NCI-H1092 (cell line): ENCODE measurements around the gene ARMH3.
"Not testable (repeated sequence)": the region's sequence is repeated elsewhere in the genome, so short reads cannot be mapped to it uniquely, and the experiment has no call there.

ENCODE experiments used
- DNase-seq: peaks from one replicate; lab custom pipeline; 2025; lab: John Stamatoyannopoulos, UW

Gene ARMH3

DNA sequence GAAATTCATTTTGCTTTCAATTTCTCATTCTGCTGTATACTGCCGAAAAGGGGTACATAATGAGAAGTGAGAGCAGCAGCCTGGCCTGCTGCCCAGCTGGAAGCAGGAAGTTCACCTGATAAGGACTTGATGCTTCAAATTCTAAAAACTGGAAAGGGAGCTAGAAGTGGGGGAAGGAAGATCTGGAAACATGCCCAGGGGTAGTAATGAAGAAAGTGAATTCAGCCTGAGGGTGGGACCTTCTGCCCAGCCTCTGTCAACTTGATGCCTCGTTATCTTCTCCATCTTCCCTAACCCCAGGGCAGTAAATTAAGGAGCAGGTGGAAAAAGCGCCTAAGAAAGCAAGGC, 69.4 kb downstream of the ARMH3 start:
- no peak for DNase-seq

DNA sequence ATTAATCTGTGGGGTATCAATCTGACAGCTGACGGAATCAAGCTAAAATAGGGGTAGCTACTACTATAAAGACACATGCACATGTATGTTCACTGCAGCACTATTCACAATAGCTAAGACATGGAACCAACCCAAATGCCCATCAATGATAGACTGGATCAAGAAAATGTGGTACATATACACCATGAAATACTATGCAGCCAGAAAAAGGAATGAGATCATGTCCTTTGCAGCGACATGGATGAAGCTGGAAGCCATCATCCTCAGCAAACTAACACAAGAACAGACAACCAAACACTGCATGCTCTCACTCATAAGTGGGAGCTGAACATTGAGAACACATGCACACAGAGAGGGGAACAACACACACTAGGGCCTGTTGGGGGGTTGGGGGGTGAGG, 75.3 kb downstream of the ARMH3 start:
- not testable (repeated sequence) for DNase-seq

DNA sequence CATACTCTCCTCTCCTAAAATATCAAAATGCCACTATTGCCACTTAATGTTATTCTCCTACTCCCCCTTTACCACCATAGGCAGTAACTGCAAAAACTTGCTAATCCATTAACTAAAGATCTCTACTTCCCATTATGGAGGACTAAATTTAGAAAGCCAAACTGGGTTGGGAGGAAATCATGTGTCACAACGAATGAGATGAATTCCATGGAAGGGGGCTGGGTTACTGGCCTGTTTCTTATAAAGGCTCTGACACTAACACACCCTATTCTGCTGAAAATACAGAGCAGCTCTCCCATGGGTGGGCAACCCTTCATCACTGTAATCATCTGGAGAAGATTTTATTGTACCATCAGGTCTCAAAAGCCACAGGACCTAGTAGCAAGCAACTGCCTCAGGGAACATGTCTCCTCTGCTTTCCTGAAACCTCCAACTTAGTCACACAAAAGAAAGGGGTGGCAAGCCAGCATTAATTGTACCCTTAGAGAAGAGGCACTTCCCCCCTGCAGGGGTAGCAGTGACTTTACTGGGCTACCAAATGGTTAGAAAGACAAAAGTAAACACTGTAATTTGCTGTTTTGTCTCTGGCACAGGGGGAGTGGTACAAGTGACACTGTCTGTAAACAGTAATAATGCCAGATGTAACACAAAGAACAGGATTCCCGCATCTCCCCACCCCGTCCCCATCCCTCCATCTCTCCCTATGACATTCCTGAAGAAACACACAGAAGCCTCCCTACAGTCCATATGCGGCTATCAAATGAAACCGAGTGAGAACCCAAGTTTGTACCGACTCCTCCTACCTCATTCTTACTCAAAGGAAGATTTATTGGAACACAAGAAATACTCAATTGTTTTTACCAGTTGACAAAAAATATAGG, 81.6 kb downstream of the ARMH3 start:
- no peak for DNase-seq

DNA sequence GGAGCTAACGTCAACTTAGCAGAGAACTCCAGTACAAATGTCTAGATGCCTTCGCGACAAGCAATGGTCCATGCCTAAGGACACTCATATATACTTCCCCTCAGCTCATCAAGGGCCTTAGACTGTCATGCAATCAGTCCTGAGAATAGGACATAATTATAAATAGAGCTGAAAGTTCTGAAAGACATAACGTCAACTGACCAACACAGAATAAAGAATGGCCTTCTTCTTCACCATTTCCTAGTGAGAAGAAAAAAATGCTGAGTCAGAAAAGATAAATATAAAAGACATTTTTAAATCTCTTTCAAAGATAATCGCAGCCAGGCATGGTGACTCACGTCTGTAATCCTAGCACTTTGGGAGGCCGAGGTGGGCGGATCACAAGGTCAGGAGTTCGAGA, 83.2 kb downstream of the ARMH3 start:
- DNase-seq, result no peak

DNA sequence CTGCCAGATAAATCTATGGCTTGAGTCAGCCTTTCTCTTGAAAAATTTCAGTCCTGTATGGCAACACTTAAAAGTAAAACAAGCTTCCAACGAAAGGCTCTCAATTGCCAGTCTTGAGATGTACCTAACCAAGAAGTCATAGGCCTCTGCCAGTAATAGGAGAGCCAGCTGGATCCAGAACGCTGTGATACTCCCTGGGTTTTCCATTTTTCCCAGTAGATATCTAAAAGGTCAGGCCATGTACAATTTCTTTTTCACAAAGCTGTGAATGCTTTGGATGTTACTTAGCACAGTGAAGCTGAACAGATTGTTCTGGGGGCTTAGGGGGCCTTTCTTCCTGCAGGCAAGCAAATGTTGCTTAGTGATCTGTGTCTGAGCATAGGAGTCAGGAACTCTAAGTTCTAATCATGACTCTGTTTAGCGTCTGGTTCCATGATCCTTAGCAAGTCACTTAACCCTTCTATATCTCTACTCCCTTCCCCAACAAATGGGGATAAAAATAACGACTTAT, 86.5 kb downstream of the ARMH3 start:
- DNase-seq, result no peak

DNA sequence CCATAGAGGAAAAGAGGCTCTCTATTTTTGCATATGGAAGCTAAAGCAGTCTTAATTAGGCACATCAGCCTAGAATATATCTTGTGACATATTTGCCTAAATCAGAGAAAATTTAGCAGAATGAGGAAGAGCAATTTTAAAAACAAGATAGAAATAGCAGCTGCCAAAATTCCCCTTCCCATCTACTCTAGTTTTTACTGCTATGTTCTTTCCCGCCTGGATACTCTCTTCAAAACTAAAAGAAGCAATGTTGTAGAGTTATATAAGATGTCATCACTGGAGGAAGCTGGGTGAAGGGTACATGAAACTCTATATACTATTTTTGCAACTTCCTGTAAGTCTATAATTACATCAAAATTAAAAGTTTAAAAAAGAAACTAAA, 87.0 kb downstream of the ARMH3 start:
- DNase-seq, result no peak

DNA sequence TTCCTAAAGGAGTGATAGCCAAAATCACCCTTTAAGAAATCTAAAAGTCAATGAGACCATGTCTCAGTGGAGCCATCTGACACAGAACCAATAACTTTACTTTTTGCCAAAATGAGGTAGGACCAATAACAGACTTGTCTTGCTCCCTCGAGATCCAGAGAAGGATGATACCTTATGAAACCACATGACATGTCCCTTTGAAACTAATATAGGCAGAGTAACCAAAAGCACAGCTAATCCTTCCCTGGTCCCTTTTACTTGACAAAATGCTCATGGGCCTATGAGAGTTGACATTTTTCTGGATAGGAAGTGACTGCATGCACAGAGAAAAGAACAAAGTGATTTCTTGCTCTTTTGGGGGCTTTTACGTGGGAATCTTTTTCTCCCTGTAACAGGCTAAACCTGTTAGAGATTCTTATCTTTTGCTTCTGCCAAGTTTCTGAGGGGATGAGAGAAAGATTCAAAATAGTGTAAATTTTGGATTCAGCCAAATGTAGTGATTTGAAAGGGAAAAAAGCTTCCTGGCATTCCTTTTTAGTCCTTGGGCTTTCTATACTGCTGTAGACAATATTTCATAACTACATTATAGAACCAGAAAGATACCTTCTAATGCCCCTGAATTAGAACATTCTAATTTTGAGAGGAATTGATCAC, 87.6 kb downstream of the ARMH3 start:
- no peak for DNase-seq

DNA sequence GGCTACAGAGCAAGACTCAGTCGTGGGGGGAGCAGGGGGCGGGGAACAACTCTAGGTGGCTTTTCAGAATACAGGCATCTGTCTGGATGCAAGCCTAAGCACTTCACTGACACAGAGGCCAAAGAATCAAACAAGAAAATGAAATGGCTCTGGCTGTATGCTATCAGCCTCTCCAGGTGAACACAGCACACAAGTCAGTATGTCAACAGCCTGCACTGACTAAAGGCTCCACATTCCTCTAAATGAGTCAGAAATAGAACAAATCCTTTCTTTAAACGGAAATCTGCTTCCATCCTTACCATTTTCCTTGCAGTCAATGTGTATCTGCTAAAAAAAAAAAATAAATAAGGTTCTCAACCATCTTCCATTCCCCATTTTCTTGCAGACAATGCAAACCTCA, 88.3 kb downstream of the ARMH3 start:
- no peak for DNase-seq

DNA sequence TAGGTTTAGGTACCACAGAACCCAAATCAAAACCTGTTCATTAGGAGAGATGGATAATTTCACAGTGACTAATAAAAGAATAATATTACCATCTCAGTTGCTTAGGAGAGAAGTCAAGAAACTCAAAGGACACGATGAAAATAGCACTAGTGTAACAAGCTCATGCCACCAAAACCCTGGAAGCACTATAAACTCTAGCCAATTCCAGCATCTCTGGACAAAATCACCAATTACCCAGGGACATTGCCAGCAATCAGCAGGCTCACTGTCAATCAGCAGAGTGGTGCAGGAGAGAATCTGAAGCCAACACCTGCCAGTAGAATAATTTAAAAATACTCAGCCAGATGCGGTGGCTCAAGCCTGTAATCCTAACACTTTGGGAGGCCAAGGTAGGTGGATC, 88.9 kb downstream of the ARMH3 start:
- no peak for DNase-seq

DNA sequence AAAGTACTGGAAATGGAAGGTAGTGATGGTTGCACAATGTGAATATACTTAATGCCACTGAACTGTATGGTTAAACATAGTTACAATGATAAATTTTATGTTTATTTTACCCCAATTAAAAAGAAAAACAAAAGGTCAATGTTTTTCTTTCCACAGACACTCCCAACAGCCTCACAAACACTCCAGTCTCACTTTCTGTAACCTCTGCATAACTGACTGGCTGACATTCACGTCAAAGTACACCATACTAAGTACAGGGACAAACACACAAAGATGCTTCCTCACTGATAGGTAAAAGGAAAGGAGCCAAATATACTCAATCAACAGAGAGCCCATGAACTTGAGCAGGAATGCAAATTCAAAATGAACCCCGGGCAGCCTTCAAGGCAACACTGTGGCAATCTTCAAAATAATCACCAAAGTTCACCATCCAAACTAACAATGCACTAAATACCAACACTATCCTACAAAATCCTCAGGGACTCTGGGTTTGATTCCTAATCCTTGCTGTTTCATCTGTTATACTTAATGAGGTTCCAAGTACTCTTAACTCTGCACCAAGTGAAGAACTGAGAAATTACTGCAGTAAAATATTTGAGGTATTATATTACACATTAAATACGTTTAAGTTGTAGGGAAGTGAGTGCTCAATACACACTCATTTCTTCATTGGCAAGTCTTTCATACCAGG, 90.8 kb downstream of the ARMH3 start:
- DNase-seq, result no peak

DNA sequence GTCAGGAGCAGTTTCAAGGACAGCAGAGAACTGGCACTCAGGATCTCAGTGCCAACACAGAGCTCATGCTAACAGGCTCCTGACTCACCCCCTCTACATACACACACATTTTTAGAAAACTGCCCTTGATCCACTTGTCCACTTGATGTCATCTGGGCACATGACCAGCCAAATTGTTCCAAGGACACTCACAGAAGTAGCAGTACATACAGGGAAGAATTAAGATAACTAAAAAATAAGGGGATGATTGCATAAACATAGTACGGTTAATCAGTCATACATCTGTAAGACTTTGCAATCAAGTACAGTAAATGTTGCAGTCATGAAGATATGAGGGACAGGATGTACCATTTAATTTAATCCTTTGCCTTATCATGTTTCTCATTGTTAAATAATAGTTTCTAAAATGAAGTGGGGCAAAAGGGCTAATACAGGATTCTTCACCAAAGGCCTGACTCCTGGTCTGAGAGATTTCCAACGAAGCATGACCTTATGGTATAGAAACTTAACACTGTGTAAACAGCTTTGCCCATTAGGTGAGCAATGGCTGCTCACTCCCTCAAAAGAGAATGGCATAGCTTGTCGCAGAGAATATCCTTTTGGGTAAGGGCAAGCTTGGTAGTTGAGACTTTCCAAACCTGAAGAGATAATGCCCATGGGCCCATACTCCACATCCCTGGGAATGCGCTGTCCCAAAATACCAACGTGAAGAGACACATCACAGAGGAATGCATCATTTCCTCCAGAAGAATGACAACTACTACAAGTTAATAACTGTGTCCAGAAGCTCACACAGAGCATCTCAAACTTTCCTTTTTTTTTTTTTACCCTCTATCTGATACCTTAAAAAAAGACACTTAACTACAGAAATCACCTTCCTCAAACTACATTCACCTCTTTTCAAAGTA, 94.1 kb downstream of the ARMH3 start:
- no peak for DNase-seq

DNA sequence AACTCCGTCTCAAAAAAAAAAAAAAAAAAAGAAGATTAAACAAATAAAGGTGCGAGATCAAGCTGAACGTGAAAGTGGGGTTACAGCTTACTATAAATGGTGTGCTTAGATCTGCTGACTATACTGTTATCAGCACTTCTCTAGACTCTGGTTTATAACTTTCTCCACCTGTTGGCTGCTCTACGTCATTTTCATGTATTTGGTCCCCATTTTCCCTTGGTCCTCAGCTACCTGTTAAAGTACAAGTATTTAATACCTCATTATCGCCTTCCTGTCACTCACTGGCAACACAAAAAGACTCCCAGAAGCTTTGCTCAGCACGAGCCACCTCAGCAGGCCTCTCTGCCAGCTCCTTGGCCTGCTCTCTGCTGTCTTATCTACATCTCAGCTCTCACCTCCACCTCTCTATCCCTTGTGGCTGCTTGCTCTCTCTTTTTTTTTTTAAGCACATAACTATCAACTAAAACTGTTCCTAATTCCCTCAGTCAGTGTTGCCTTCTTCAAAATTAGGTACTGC, 95.0 kb downstream of the ARMH3 start:
- no peak for DNase-seq

DNA sequence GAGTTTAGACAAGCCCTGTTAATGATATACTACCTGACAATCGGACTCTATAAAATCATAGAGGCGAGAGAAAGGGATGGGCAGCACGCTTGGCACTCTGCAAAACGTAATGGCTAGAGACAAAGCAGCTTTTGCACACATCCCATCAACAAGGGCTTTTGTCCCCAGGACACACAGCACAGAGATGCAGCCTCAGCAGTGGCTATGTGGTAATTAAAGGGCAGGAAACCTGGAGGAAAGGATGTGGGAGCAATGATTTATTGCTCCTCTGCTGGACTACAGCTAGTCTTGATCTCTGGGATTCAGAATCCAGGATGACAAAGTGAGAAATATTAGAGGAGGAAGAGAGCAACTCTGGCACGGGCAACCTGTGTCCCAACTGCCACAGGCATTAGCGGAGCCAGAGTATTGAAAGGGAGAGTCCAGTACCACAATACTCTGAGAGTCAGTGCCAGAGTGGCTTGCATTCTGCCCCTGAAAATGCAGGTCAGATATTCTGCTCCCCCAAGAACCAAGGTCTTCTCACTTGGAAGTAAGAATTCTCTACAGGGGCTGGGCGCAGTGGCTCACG, 96.5 kb downstream of the ARMH3 start:
- no peak for DNase-seq

DNA sequence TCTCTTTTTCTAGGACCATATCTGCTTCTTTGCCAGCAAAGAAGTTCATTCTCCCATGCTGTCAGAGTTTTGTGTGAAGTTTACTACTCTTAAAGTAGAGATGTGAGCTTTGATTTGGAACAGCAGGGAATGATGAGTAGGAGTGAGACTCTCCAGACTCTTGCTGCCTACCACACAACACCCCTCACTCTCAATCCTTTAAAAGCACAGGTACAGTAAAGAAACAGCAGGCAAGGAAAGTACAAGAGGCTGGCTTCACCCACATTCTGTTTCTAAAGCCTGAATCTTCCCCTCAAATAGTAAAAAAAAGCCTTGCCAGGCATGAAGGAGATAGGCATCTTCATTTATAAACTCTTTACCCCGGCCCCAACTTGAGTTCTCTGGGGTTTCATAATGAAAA, 97.3 kb downstream of the ARMH3 start:
- no peak for DNase-seq

DNA sequence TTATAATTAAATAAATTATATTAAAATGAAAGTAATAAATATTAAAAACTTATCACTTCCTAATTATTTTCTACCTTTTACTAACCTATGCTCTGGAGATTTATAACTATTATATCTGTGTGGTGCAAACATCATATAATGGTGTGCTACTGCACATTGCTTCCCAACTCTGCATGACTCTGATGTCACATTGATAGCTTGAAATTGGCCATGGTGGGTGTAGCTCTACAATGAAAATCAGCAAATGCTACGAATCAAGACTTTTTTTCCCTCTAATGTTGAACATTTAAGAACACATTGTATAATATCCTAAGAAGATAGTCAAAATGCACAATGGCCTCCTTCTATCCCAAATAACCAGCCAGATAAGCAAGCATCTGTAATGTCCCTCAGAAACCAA, 99.1 kb downstream of the ARMH3 start:
- DNase-seq, result no peak

DNA sequence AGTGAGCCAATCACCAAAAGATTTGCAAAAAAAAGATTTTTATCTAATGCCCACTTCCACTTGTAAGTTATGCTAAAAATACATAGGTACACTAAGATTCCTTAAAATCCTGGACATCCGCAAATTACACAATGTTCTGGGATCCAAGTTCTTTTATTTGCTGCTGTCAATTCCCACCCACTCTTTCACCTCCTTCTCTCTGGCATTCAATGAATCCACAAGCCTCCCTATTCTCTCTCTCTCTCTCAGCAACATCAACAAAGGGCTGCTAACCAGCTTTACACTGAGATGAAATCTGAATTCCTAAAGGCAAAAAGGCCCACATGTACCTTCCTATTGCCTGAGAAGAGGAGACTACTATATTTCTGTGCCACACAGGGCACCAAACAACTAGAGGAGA, 99.9 kb downstream of the ARMH3 start:
- DNase-seq, result no peak

DNA sequence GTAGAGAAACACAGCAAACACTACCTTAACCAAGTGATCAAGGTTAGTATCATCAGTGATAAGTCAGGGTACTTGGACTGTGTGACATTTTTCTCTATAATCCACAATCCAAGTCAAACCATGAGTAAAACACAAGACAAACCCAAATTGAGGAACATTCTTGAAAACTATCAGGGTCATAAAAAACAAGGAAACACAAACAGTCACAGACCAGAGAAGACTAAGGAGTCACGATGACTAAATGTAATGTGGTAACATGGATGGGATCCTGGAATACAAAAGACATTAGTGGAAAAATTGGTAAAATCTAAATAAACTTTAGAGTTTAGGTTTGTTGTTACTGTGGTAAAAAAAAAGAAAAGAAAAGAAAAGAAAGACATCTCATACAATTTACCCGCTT, 103.8 kb downstream of the ARMH3 start:
- DNase-seq, result no peak

DNA sequence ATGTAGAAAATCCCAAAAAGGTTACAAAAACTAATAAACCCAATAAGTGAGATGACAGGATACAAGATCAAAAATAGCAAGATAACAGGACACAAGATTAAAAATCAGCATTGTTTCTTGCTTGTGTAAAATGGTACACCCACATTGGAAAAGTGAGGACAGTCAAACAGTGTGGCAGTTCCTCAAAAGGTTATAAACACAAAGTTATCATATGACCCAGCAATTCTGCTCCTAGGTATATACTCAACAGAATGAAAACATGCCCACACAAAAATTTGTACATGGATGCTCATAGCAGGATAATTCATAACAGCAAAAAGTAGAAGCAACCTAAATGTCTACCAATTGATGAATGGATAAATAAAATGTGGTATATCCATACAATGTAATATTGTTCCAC, 105.8 kb downstream of the ARMH3 start:
- DNase-seq, result no peak

DNA sequence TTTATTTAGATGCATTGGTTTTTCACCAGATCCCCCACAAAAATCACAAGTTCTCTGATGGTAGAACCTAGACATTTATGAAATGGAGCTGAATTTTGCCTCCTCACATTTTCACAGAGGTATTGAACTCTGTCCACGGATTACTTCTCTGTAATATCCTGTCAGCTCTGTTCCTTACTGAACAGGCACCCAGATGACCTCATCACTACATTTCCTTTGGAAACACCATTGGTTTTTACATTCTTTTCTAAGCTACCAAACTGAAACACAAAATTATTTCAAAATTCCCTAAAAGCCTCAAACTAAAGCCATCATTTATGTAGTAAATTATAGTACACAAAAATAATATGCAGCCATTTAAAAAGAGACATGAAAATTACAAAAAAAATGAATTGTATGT, 114.1 kb downstream of the ARMH3 start:
- DNase-seq, result no peak

DNA sequence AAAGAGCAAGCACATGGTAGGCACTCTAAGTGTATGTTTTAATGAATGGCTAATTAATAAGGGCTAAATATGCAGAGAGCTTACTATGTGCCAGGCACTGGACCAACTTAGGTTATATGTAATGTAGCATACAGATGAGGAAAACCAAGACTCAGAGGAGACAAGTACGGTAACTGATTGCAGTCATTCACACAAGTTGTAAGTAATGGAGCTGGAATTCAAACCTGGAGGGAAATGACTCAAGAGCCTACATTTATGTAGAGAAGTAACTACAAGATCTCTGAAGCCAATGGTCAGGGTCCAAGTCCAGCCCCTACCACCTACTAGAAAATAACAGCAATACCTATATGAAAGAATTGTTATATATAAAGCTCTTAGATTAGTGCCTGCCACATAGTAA, 115.1 kb downstream of the ARMH3 start:
- DNase-seq, result no peak

DNA sequence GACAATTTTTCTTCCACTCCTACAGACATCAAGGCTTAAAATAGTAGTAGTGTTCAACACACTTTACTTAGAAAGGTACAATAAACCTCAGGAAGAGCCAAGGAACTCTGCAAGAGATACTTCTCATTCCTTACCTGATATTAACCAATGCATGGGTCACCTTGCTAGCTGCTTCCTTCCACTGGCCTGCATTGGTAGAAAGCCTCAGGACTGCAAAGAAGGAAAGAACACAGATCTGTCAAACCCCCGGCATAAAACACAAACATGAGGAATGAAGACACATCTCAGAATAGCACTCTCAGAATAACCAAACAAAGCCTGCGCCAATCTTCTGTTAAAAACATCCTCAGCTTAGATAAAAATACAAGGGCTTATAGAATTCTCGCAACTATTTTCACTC, 116.2 kb downstream of the ARMH3 start:
- DNase-seq, result no peak
